DOHH2 (cell line): ENCODE data around the gene NRXN3.

Experiments
- H3F3A ChIP-seq: fragments of 200-600 bp; sonication (generic), shearing (Covaris generic); 2 replicates; pipeline ENCODE4 v1.6.0; 2016; ENCODE audit warnings: antibody characterized with exemption, mild to moderate bottlenecking; ENCODE audit not compliant: control insufficient read depth, insufficient read depth
- H3K27ac ChIP-seq: fragments of 200-600 bp; sonication (generic); 2 replicates; pipeline ENCODE4 v1.5.1; 2014; ENCODE audit warnings: low read depth, mild to moderate bottlenecking, low read length, moderate library complexity
- H3K27me3 ChIP-seq: fragments of 200-600 bp; sonication (generic); 2 replicates; pipeline ENCODE4 v1.6.1; 2014; ENCODE audit warnings: mild to moderate bottlenecking, low read length, mixed read lengths; ENCODE audit not compliant: control insufficient read depth
- H3K36me3 ChIP-seq: fragments of 200-600 bp; sonication (generic); 2 replicates; pipeline ENCODE4 v1.6.1; 2014; ENCODE audit warnings: mild to moderate bottlenecking, low read length, moderate library complexity, mixed read lengths; ENCODE audit not compliant: control insufficient read depth
- H3K4me1 ChIP-seq: fragments of 200-600 bp; sonication (generic); 2 replicates; pipeline ENCODE4 v1.6.1; 2014; ENCODE audit warnings: mild to moderate bottlenecking, low read length, mixed read lengths; ENCODE audit not compliant: control insufficient read depth
- H3K4me2 ChIP-seq: fragments of 200-600 bp; sonication (generic); 2 replicates; pipeline ENCODE4 v1.6.0; 2014; ENCODE audit warnings: mild to moderate bottlenecking, low read length, moderate library complexity
- H3K4me3 ChIP-seq: fragments of 200-600 bp; sonication (generic); 2 replicates; pipeline ENCODE4 v1.5.1; 2014; ENCODE audit warnings: mild to moderate bottlenecking, low read length, mixed read lengths
- H3K79me2 ChIP-seq: fragments of 200-600 bp; sonication (generic); 2 replicates; pipeline ENCODE4 v1.6.1; 2014; ENCODE audit warnings: mild to moderate bottlenecking, low read length, mixed read lengths; ENCODE audit not compliant: control insufficient read depth
- H3K9me2 ChIP-seq: fragments of 200-600 bp; sonication (generic); replicated peaks from 2 replicates; pipeline ENCODE4 v1.6.1; 2014; ENCODE audit warnings: mild to moderate bottlenecking, low read length, mixed read lengths; ENCODE audit not compliant: control insufficient read depth
- H3K9me3 ChIP-seq: fragments of 200-600 bp; sonication (generic); 2 replicates; pipeline ENCODE4 v1.6.1; 2014; ENCODE audit warnings: antibody characterized with exemption, low read length, mixed read lengths; ENCODE audit not compliant: control insufficient read depth, insufficient read depth
- H4K20me1 ChIP-seq: fragments of 200-600 bp; sonication (generic); 2 replicates; pipeline ENCODE4 v1.6.0; 2014; ENCODE audit warnings: low read depth, mild to moderate bottlenecking, antibody characterized with exemption, low read length, moderate library complexity; ENCODE audit not compliant: control insufficient read depth, insufficient read depth
- EZH2phosphoT487 ChIP-seq: fragments of 200-600 bp; sonication (generic); IDR thresholded peaks from 2 replicates; pipeline ENCODE4 v1.6.1; 2017; ENCODE audit warnings: borderline replicate concordance, mild to moderate bottlenecking, antibody characterized with exemption, low read length, moderate library complexity, mixed read lengths
- TF ChIP-seq, protein P1 (sequence below): fragments of 200-600 bp; sonication (generic); IDR thresholded peaks from one replicate; pipeline ENCODE4 v1.5.1; 2014; ENCODE audit warnings: antibody characterized with exemption, mild to moderate bottlenecking, low read depth, low read length; ENCODE audit not compliant: poor library complexity, severe bottlenecking

The NRXN3 gene

DNA sequence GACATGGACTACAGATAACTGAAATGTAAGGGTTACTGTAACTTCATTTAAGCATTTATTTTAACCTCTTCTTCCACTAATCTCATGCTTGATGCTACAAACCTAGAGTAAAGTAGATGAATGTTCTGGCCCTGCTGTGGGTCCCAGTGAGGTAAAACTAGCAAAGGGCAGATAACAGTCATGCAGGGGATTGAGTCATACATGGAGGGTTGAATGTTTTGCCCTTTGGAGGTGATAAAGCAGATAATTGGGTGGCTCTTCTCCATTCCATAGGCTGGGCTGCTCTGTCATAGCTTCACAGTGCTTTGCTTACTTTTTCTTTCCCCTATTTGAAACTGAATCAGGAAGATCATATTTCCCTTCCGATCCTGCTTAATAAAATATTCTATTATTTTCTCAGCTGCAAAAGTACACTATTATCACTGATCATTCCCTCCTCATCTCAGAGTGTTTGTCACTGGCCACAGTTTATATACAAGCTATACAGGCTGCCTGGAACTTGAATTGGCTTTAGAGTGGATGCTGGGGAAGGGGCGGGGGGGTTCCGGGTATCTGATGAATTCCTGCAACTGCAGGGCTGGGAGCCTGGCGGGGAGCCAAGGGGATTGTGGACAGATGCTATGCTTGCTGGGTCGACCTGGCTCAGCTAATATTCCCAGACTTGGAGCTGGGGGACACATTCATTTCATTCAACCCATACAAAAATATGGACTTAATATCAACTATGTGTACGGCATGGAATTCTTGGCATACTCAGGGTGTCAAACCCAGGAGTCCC lies 235.1 kb downstream of the NRXN3 start:
- peaks cover 31% of the 10 kb centered on the region for H3K27me3 ChIP-seq
- H4K20me1 ChIP-seq: no peaks in the 10 kb centered on the region
- H3K9me2 ChIP-seq: no peaks in the 10 kb centered on the region
- H3K4me3 ChIP-seq: no peak overlapping the region
- H3K9me3 ChIP-seq: no peaks in the 10 kb centered on the region
- no peaks in the 10 kb centered on the region for H3F3A ChIP-seq
- no peak overlapping the region for H3K27ac ChIP-seq
- H3K4me1 ChIP-seq: no peaks in the 10 kb centered on the region
- H3K36me3 ChIP-seq: no peaks in the 10 kb centered on the region
- H3K79me2 ChIP-seq: no peaks in the 10 kb centered on the region
- H3K4me2 ChIP-seq: no peak overlapping the region
- TF ChIP-seq, protein P1, sequence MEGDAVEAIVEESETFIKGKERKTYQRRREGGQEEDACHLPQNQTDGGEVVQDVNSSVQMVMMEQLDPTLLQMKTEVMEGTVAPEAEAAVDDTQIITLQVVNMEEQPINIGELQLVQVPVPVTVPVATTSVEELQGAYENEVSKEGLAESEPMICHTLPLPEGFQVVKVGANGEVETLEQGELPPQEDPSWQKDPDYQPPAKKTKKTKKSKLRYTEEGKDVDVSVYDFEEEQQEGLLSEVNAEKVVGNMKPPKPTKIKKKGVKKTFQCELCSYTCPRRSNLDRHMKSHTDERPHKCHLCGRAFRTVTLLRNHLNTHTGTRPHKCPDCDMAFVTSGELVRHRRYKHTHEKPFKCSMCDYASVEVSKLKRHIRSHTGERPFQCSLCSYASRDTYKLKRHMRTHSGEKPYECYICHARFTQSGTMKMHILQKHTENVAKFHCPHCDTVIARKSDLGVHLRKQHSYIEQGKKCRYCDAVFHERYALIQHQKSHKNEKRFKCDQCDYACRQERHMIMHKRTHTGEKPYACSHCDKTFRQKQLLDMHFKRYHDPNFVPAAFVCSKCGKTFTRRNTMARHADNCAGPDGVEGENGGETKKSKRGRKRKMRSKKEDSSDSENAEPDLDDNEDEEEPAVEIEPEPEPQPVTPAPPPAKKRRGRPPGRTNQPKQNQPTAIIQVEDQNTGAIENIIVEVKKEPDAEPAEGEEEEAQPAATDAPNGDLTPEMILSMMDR: no peak
- no peak for TF ChIP-seq EZH2phosphoT487

DNA sequence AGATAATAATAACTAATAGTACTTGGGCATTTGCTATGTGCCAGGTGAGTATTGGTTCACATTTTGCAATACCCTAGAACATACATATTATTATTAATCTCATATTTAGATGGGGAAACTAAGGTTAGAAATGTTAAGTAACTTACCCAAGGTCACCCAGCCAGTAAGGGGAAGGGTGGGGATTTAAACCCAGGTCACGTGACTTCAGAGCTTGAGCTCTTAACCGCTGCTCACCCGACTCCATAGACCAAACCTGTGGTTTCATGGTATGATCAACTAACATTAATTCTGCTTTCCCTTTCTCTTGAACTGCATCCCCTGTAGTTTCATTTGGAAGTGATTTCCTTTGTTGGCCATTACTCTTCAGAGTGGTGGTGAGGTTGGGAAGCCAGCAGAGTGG lies 242.3 kb downstream of the NRXN3 start:
- no peaks in the 10 kb centered on the region for H3K9me3 ChIP-seq
- no peaks in the 10 kb centered on the region for H4K20me1 ChIP-seq
- no peaks in the 10 kb centered on the region for H3K9me2 ChIP-seq
- peaks cover 2% of the 10 kb centered on the region; the same call in 1 of the 2 replicates for H3K27me3 ChIP-seq
- H3K36me3 ChIP-seq: no peaks in the 10 kb centered on the region
- H3K79me2 ChIP-seq: no peaks in the 10 kb centered on the region
- no peak overlapping the region for H3K27ac ChIP-seq
- H3K4me3 ChIP-seq: no peak overlapping the region
- TF ChIP-seq EZH2phosphoT487: no peak
- TF ChIP-seq, protein P1: no peak
- H3F3A ChIP-seq: no peaks in the 10 kb centered on the region
- H3K4me1 ChIP-seq: no peaks in the 10 kb centered on the region
- H3K4me2 ChIP-seq: no peak overlapping the region

DNA sequence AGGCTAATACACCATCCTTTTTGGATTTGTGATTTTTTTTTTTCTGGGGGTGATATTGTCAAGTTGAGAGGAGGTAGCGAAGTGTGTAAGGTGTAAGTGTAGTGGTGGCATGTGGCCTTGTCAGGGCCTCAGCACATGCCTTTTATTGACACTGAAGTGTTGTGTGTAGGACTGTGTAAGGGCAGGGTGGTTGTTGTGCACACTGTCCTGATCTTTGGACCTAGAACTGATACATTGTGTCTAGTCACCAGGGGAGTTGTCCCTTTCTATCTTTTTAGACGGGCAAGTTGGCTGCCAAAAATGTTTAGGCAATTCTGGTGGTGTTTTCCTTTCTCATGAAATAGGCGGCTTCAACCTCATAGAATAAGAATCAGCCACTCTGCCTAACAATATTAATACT lies 244.0 kb downstream of the NRXN3 start:
- Histone ChIP-seq H3K9me2 (no peaks in the 10 kb centered on the region), H3K27ac (no peak overlapping the region), H3K9me3 (no peaks in the 10 kb centered on the region), H3K36me3 (no peaks in the 10 kb centered on the region), H3F3A (no peaks in the 10 kb centered on the region), H3K4me1 (no peaks in the 10 kb centered on the region), H3K27me3 (no peaks in the 10 kb centered on the region), H4K20me1 (no peaks in the 10 kb centered on the region), H3K79me2 (no peaks in the 10 kb centered on the region), H3K4me2 (no peak overlapping the region), H3K4me3 (no peak overlapping the region)
- no peak for TF ChIP-seq EZH2phosphoT487
- TF ChIP-seq, protein P1: no peak
